Peyer's patch (tissue), 4 donors: Measurements from ENCODE around the gene RNF13. TPM values are rescaled to one million over a fixed set of nuclear protein-coding genes. Genes with fewer than 3 reads are reported as not detected.

Experiments used
- DNase-seq, 3 donors: peaks; one replicate each; pipeline ENCODE4 v3.0.0-alpha.2; 2017 to 2019
- H3K27ac ChIP-seq, 4 donors: fragments of 200-600 bp; sonication (generic); one replicate each; pipeline ENCODE4 v1.5.1; 2016 to 2019
- H3K27me3 ChIP-seq, 2 donors: fragments of 200-600 bp; sonication (generic); one replicate each; pipeline ENCODE4 v1.5.1; 2019
- H3K36me3 ChIP-seq, 3 donors: fragments of 200-600 bp; sonication (generic); one replicate each; pipeline ENCODE4 v1.5.1; 2016 to 2019
- H3K4me1 ChIP-seq, 4 donors: fragments of 200-600 bp; sonication (generic); one replicate each; pipeline ENCODE4 v1.5.1; 2016 to 2019
- H3K4me3 ChIP-seq, 4 donors: fragments of 200-600 bp; sonication (generic); 1 replicate in 3 of 4; 2 replicates in 1 of 4; pipeline ENCODE4 v1.5.1; 2016 to 2019; ENCODE audit warnings: mild to moderate bottlenecking in 1 of 4
- H3K9me3 ChIP-seq, 4 donors: fragments of 200-600 bp; sonication (generic); one replicate each; pipeline ENCODE4 v1.5.1; 2016 to 2019; ENCODE audit warnings: mild to moderate bottlenecking in 1 of 4
- CTCF ChIP-seq, 6 experiments: fragments of 450-650 bp in 4 of 6; fragments of 200-600 bp in 2 of 6; sonication (generic) in 1 of 6; IDR thresholded peaks; one replicate each; pipeline ENCODE4 v1.5.1; 2017 to 2019; ENCODE audit warnings: antibody characterized with exemption in 6 of 6, mild to moderate bottlenecking in 3 of 6, moderate library complexity in 1 of 6
- POLR2A ChIP-seq, 2 donors: fragments of 450-650 bp; IDR thresholded peaks; one replicate each; pipeline ENCODE4 v1.5.1; 2017; ENCODE audit warnings: antibody characterized with exemption in 2 of 2, mild to moderate bottlenecking in 2 of 2, moderate library complexity in 2 of 2
- total RNA-seq, 4 donors: library from RNA; depleted of rRNA; stranded (reverse); fragments of >200 nt; gene quantifications; one replicate each; pipeline ENCODE4 v1.1.0, GENCODE V29; 2016

RNF13 gene
- total RNA-seq, 4 donors from 2014 or later = 35.0 to 74.3 (median 58.1) TPM

- H3K27me3 ChIP-seq = no peaks in the 10 kb centered on the region
- H3K4me3 ChIP-seq = no peak overlapping the region
- no peak for DNase-seq
- H3K4me1 ChIP-seq = no peaks in the 10 kb centered on the region
- H3K27ac ChIP-seq = no peak overlapping the region
- no peaks in the 10 kb centered on the region for H3K36me3 ChIP-seq
- no peaks in the 10 kb centered on the region for H3K9me3 ChIP-seq
- TF ChIP-seq POLR2A (IDR thresholded peaks at IDR 0.05) = no peak
- no peak for TF ChIP-seq CTCF (IDR thresholded peaks at IDR 0.05)
Measured at GRCh38 chr3:149777414-149778214, 35.4 kb upstream of the RNF13 start.

DNA sequence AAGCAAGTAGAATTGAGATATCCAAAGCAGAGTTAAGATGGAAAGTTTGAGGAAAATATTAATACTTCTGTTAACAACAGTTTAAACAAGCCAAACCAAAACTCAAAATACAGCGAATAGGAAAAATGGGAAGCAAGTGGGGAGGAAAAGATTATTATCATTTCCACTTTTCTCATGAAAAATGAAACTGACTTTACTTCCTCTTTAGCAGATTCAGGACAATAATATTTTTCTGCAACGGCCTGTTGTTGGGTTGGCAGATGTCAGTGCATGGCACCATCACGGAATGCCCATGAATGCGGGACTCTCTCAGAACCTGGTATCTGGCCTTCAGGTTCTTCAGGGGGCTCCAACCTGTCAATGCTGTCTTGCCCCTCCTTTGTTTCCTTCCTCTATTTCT is 31.8 kb upstream of the RNF13 start:
- Histone ChIP-seq H3K27me3 (no peaks in the 10 kb centered on the region), H3K27ac (peak overlapping the region in 2 of 4 donors; percentile 2 to 8), H3K36me3 (no peaks in the 10 kb centered on the region), H3K4me3 (no peak overlapping the region), H3K4me1 (no peaks in the 10 kb centered on the region), H3K9me3 (no peaks in the 10 kb centered on the region)
- no peak for DNase-seq
- no peak for TF ChIP-seq POLR2A (IDR thresholded peaks at IDR 0.05)
- no peak for TF ChIP-seq CTCF (IDR thresholded peaks at IDR 0.05)

DNA sequence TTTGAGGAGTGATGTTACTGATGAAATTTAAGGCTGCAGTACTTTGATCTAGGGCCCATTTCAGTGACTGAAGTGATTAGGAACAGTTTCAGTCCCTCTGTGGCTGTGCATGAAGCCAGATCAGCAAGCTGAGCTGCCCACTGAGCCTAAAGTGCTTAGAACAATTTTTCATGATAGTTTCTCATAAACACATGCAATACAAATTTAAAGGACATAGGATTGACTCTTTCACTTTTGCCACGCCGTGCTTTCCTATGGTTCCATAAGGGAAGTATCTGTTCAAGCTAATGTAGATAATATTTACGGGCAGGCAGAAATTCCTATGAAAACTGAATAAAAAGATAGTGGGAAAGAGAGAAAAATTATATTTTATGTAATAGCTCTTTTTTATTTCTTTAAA is 31.3 kb upstream of the RNF13 start:
- TF ChIP-seq POLR2A (IDR thresholded peaks at IDR 0.05) (no peak), CTCF (IDR thresholded peaks at IDR 0.05) (no peak)
- Histone ChIP-seq H3K4me1 (no peaks in the 10 kb centered on the region), H3K27ac (peak overlapping the region in 2 of 4 donors; percentile 2 to 8), H3K9me3 (no peaks in the 10 kb centered on the region), H3K36me3 (no peaks in the 10 kb centered on the region), H3K4me3 (no peak overlapping the region), H3K27me3 (no peaks in the 10 kb centered on the region)
- DNase-seq = no peak

DNA sequence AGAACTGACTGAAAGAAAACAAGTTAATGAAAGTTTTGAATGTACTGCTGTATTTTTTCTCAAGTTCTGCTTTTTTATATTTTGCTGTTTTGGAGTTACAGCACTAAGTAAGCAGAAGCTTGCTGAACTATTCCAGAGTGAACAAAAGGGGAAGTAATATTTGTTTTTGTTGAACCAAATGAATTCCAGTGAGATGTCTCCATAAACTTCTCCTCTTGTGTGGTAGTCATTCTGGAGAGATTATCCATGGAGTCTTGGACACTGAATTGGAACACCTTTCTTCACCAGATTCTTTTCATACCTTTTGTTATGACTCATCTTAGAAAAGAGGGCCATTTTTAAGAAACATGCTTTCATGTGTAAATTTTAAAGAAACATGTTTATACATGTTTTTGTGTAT is 29.4 kb upstream of the RNF13 start:
- Histone ChIP-seq H3K36me3 (no peaks in the 10 kb centered on the region), H3K4me3 (no peak overlapping the region), H3K27ac (no peak overlapping the region), H3K9me3 (no peaks in the 10 kb centered on the region), H3K4me1 (no peaks in the 10 kb centered on the region), H3K27me3 (no peaks in the 10 kb centered on the region)
- TF ChIP-seq CTCF (IDR thresholded peaks at IDR 0.05) (no peak), POLR2A (IDR thresholded peaks at IDR 0.05) (no peak)
- DNase-seq = no peak

DNA sequence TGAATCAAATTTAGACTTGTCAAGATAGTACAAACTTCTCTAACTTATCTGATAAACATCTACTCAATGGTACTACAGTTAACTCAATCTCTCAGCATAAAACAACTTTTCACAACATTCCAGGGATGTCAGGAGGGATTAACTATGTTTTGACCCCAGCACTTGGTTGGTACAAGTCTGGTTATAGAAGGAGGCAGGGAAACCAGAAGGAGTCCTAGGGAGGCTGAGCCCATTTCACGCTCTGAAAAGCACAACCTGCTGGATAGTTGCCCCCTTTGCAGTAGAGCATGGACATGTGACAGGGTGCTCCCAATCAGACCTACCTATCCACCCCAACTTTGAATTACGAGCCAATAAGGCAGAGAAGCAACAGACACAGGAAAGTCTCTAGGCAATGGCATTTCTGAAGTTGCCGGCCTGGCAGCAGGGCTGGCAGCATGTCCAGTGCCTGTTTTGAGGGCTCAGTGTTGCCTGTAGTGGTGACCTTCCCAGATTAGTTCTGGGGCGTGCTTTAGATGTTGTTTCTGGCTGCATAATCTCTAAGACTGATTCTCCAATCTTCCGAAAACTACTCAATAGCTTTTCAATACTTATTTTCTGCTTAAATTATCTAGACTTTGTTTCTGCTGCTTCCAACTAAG is 28.8 kb upstream of the RNF13 start:
- H3K36me3 ChIP-seq = no peaks in the 10 kb centered on the region
- H3K4me1 ChIP-seq = no peaks in the 10 kb centered on the region
- no peaks in the 10 kb centered on the region for H3K9me3 ChIP-seq
- no peak for DNase-seq
- no peak for TF ChIP-seq CTCF (IDR thresholded peaks at IDR 0.05)
- TF ChIP-seq POLR2A (IDR thresholded peaks at IDR 0.05) = no peak
- H3K4me3 ChIP-seq = no peak overlapping the region
- no peaks in the 10 kb centered on the region for H3K27me3 ChIP-seq
- H3K27ac ChIP-seq = peak overlapping the region in 1 of 4 donors; percentile 36
